NOMO-1 treated with DMSO at 0.1 percent for 48 hours (cell line): ENCODE measurements around the gene RAPSN.

ENCODE experiments used
- DNase-seq: peaks from one replicate; lab custom pipeline; 2025; ENCODE audit not compliant: unreplicated experiment; lab: John Stamatoyannopoulos, UW

RAPSN gene

DNA sequence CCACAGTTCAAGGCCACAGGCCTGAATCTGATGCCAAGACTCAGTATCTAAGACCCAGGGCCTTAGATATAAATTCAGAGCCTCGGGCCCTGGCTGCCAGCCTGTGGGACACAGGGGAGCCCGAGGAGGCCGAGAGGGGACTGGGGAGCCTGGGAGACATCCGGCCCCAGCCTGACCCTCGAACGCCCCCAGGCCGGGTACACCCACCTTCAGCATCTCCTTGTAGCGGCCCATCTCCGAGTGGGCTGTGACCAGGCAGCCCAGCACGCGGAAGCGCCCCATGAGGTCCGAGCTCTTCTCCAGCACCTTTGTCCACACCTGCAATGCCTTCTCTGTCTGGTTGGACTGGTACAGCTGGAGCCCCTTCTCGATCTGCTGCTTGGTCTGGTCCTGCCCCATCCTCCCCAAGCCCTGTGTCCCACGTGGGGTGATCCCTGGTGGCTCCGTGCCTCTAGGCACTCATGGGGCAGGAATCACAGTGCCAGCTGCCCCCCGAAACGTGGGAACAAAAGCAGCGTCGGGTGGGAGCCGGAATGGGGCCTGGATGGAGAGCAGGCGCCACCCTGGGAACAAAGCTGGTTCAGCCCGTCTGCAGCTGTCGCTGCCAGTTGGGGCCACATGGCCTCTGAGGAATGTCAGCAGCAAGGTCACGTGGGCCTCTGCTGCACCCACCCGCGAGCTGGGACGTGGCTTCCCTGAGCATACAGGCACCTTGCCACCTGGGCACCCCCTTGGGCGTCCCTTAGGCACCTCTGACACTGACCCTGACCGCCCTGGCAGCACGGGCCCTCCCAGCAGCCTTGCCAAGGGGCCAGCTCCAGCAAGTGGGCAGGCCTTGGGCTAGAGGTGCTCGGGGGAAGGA lies at the start of gene RAPSN:
RAPSN (minus strand) TSS at position 571 of the 862 bp plus-strand sequence; CDS start at position 399, 172 bp downstream.
- no peak for DNase-seq

DNA sequence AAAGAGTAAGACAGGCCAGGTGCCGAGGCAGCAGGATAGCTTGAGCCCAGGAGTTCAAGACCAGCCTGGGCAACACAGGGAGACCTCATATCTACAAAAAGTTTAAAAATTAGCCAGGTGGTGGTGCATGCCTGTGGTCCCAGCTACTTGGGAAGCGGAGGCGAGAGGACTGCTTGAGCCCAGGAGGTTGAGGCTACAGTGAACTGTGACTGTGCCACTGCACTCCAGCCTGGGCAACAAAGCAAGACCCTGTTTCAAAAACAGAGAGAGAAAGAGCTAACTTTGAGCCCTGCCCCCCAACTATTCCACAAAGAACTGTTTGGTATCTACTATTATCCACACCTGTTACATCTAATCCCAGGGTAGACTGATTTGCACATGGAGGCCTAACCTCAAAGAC lies 49.2 kb upstream of the RAPSN start:
- DNase-seq, result no peak

DNA sequence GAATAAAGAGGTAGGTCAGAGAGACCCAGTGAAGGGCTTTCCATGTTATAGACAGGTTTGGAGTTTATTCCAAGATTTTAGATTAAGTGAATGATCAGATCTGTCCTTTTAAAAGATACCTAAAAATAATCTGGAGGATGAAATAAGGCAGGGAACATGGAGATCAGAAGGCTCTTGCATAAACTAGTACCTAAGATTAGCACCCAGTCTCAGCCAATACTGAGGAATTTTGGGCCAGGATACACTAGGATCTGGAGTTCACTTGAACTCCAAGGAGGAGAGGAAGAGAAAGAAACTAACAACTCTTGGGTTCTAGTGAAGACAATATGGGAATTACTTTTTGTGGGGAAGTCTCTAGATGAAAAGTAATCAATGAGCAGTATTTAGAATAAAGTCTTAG lies 47.9 kb upstream of the RAPSN start:
- DNase-seq, result no peak

DNA sequence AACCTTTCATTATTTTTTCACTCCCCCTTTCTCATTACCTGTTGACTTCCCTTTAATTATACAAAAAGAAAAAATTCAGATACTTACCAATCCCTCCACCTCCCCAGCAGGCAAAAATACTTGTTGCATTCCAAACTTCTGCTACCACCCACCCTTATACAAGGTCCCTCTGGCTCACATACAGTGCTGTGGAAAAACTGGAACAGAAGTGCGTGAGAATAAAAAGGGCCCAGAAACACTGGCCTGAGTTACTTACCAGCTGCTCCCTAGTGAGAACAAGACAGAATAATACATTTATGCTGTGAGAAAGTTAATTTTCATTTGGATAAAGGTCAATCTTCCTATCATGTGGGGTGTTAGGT lies 46.9 kb upstream of the RAPSN start:
- no peak for DNase-seq

DNA sequence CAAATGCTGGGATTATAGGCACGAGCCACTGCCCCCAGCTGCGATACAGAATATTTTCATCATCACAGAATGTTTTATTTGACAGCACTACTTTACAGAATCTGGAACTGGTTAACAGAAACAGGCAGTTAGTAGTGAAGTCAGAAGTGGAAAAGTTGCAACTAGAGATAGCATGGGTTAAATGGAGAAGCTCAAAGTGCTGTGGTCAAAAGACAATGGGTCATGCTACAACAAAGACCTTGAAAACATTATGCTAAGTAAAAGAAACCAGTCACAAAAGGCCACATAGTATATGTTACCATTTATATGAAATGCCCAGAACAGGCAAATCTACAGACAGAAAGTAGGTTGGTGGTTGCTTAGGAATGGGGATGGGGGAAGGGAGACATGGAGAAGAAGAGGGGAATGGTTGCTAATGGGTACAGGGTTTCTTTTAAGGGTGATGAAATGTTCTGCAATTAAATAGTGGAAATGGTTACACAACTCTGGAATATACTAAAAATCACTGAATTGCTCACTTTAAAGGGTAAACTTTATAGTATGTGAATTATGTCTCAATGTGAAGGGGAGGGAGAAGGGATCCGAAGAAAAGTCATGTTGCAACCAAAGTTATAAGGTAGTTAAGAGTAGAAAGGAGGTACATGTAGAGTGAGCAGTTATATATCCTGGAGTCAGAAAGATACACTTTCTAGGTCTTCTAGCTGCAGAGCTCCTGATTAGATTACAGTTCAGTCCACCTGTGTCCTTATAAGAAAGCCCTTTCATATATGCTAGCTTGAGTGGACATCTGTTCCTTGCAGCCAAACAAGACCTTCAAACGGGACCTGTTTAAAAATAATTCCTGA lies 46.3 kb upstream of the RAPSN start:
- DNase-seq, result peak; percentile 64

DNA sequence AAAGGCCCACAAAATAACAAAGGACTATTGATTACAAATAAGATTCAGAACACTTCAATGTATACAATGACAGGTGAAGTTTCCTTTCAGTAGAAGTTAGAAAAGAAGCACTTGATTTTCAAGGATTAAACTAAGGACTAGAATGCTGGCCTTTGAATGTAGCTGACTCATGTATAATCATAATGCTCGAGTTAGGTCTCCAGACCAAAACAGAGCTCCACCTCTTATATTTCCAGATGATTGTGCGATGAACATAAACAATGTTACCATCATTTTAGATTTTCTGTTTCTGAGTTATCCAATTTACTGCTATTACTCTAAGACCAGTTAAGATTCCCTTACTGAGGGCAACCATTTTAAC lies 40.4 kb upstream of the RAPSN start:
- DNase-seq, result no peak

DNA sequence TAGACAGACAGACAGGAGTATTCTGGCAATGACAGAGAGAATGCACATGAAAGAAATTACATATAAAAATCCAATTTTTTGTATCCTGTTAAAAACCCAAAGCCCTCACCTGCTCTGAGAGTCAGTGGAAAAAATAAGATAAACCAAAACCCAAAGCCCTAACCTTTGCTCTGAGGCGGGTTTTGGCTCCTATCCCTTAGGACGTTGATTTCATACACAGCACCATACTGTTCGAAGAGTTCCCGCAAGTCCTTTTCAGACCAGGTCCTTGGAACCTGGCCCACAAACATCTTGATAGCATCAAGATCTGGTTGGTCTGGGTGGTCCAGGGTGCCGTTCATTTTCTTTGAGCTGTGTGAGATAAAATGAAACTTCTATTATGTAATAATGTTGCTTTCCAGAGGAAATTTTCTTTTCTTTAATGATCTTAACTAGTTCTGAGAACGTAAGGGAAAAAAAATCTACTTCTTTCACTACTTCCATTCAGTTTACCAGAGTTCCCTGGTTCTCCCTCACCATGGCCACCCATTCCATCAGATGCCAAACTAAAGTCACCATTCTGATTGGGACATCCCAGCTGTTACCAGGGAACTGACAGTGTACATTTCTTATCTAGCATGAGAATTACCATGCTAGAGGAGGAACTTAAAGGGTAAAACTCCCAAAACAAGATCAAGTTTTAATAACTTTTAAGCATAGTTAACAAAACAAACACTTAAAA lies 39.9 kb upstream of the RAPSN start:
- no peak for DNase-seq

DNA sequence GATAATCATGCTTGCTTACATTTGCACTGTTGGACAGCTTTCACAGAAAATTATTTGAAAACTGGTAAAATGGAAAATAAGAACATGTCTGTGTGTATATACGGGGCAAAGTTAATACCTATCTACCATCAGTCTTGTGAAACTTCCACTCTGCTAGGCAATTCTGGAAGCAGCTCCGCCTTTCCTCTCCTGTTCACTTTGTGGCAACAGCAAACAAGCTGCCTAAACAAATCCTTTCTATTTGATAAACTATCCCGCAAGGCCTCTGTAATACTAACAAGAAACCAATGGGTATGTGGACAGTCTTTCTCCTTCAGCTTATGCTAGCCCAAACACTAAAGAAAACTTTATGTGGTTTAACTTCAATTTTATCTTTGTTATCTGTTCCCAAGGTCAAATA lies 39.2 kb upstream of the RAPSN start:
- no peak for DNase-seq

DNA sequence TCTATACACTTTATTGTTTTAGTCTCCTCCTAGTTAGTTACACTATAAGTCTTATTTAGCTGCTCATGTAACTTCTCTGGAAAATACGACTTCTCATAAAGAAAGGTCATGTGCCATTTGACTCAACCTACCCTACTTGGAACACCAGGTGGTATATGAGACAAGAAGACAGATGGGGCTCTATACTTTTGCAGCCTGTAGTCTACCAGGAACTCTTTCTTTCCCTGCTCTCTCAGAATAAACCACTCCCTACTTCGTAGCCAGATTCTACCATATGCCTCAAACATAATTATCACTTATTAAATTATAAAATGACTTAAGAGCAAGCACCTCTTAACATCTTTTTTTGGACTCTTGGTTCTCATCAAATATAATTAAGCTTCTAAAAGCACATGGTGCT lies 38.5 kb upstream of the RAPSN start:
- DNase-seq, result no peak

DNA sequence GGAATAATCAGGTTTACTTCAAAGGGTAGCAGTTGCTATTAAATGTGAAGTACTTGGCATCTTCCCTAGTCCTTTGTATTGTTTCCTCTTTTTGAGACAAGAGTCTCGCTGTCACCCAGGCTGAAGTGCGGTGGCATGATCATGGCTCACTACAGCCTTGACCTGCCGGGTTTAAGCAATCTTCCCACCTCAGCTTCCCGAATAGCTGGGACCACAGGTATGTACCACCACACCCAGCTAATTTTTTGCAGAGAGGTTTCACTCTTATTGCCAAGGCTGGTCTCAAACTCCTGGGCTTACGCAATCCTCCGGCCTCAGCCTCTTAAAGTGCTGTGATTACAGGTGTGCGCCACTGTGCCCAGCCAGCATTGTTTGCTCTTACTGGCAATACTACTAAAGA lies 36.2 kb upstream of the RAPSN start:
- DNase-seq, result no peak

DNA sequence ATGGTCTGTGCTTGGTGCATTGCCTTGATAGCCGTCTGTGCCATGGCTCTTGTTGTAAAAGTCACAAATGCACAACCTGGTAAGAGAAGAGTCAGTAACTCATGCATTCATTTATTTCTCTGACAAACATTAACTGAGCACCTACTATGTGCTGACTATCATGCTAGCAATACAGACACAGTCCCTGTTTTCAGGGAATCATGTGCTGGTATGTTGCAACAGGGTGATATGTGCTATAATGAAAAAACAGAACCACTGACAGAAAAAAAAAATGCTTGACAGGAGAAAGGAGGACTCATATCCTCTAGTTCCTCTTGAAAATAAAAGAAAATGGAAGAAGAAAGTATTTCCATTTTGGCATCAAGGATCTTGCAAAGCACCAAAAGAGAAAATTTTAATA lies 34.5 kb upstream of the RAPSN start:
- DNase-seq, result no peak

DNA sequence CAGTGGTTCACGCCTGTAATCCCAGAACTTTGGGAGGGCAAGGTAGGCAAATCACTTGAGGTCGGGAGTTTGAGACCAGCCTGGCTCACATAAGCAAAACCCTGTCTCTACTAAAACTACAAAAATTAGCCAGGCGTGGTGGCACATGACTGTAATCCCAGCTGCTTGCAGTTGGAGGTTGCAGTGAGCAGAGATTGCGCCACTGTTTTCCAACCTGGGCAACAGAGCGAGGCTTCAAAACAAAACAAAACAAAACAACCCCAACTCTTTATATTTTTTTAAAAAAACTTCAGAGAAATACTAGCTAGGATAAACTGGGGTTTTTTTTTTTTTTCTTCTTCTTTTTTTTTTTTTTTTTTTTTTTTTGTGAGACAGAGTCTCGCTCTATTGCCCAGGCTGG lies 31.8 kb upstream of the RAPSN start:
- no peak for DNase-seq

DNA sequence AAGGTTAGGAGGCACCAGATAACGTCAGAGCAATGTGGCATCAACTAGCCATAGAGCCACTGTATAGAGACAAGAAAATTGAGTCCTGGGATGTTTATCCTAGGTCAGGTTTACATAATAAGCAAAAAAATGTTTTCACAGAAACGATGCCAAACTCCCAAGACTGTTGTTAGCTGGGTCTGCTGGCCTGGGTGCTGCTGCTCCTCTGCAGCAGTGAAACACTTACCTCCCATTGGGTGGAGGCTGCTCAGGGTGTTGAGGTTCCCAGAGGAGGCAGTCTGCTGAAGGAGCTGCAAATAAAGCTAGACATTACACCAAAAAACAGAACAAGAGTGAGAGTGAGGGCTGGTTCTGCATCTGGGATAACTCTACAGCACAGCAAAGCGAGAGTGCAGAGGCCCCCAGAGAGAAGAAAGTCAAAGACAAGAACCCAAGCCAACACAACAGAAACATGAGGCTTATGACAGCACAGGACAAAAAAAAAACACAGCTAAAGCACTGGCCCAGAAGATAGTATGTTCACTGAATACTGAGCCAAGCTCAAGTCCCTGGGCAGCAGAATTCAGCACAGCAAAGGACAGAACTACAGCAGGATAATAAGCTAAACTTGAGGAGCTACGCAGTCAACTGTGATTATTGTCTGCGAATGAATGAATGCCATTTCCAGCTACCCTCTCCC lies 29.9 kb upstream of the RAPSN start:
- no peak for DNase-seq

DNA sequence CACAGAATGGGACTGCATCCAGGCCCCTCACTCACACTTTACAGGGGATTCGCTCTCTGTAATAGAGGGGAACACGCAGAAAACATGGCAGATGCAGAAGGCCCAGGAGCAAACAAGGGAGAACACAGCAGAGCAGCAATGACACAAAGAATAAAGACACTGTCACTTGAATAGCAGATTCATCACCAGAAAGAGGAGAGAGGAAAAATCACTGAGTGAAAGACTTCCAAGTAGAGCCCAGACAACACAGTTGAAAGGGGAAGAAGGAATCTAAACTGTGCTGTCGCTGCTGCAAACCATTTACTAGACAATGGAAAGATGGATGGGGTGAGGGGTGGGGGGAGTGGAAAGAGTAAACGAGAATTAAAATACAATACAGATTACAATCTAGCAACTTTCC lies 28.8 kb upstream of the RAPSN start:
- no peak for DNase-seq

DNA sequence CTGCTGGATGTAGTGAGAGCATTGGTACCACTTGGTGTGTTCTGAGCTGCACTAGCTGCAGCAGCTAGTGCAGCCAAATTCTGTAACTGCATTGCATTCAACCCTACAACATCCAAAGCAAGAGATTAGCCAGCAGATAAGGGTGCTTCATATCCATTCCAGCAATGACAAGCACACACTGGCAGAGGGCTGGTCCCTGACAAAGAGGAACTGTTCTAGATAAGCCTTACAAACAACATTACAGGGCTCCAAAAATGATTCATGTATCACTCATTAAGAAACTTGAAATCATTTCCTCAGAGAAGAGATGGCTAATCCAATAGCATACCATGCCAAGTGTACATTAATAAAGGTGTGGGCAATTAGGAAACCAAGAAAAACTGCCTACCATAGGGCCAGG lies 28.4 kb upstream of the RAPSN start:
- no peak for DNase-seq

DNA sequence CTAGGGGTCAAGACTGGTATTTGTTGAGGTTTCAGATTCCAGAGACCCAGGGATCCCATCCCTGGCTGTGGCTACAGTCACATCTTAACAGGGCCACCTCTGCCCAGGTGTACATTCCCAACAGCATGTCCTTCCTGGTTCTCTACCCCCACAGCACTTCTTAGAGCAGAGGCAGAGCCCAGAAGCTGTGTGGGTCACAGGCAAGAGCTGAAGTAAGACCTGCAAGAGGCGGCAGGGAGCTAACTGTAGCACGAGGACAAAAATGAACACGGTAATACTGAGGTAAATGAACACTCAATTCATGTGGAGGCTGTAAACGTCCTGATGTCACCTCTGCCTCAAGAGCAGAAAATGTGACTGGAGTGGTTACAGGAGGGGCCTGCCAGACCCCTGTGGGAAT lies 21.7 kb upstream of the RAPSN start:
- DNase-seq, result no peak

DNA sequence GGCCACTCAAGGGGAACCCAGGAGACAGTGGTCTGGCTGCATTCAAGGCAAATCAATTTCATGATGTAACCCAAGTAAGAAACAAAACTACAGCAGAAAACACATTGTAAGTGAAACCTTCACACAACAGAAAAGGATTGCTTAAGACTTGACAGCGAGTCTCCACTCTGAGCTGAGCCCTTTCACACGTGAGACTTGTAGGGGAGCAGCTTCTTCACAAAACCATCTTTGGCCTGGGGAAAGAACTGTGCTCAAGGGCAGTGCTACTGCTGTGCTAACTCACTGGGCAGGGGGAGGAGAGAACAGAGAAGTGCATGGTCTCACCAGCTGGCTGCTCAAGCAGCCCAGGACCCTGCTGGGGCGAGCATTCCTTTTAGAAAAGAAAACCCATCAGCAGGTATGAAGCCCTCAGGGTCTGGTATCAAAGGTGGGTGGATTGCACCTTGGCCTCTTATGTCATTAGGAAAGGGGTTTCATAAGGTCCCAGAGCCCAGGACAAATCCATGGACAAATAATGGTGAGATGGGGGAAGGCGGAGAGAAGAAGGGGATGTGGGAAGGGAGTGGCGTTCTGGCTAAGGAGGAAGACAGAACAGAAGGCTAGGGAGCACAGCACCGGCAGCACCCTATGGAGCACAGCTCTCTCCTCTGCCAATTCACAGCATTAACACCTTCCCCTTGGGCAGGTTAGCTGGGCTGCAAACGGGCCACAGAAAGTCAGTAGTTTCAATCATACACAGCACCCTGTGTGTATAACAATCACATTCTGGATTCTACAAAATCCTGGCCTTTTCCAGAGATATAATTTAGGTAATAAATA lies 20.6 kb upstream of the RAPSN start:
- DNase-seq, result no peak

DNA sequence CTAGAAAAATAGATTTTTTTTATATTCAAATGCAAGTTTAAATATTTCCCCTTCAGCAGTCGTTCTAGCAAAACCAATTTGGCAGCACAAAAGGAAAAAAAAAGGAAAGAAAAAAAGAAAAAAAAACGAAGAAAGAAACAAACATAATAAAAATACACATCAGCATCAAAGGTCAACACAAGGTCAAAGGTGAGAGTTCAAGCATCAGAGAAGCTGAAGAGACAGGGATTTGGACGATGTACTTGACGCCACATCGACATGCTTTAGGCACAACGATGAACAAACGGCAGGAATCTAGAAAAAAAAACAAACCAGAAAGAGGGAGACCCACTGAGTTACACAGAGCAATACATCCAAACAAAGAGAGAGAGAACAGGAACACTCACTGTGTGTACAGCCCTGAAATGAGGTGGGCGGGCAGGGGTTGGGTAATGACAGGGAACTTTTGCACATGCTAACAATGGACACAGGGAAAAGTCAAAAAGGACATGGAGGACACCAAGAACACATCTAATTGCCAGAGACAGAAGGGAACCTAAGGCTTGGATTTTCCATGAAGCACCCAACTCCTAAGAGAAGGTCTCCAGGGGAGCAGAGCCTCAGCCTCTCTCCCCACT lies 19.8 kb upstream of the RAPSN start:
- no peak for DNase-seq

DNA sequence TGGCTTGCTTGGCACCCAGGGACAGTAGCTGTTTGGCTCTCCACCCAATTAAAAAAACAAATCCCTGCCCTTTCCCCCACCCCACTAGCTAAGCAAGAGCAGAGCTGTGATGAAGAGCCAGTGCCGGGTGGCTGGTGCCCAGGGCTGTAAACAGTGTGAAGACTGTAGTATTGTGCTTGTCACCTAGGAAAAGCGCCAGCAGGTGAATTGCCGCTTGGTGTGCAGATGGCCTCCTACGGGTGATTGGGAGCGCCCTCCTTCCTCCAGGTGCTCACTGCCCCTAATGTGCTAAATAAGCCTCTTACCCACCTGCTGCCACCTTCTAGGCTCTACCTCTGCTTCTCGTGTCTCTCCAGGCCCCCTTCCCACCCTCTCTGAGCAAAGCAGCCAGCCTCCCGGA lies 18.4 kb upstream of the RAPSN start:
- DNase-seq, result no peak

DNA sequence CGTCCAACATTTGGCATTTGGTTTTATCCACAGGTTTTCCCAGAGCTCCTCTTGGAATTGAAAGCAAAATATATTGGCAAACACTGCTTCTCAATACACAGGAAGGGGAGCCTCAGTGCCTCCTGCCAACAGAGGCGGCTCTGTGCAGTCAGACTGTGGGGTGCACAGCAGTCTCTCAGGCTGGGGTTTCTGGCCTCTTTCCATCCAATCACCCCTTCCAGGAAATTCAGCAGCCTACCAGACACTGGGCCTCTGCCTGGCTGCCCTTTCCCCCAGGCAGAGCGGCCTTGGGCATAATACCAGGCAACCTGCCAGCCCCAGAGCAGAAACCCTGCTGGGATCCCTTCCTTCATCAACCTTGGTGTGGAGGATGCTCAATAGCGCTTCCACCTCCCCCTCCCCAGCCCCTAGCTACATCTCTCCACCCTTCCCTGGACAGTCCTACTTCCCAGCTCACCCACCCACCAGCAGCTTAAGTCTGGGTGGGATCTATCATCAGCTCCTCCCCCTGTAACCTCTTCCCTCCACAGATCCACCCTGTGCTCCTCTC lies 17.8 kb upstream of the RAPSN start:
- DNase-seq, result no peak
